GM23338 (cell line): ENCODE results near the gene TICRR. TPM values are rescaled to one million over a fixed set of nuclear protein-coding genes. Genes with fewer than 3 reads are reported as not detected.

Source experiments
- ATAC-seq: fragments of 200-7000 bp; cut with Tn5 transposase; 3 replicates; pipeline ENCODE4 v1.9.1; 2020
- DNase-seq: peaks from one replicate; pipeline ENCODE4 v3.0.0-alpha.2; 2015; ENCODE audit warnings: low spot score
- H2AFZ ChIP-seq: fragments of 200-600 bp; sonication (generic); 2 replicates; pipeline ENCODE4 v1.8.0; 2016; ENCODE audit warnings: antibody characterized with exemption, mild to moderate bottlenecking, moderate library complexity
- H3F3A ChIP-seq: fragments of 200-600 bp; sonication (generic); replicated peaks from 2 replicates; pipeline ENCODE4 v1.8.0; 2017; ENCODE audit warnings: antibody characterized with exemption, mixed run types, low read depth
- H3K27ac ChIP-seq: fragments of 200-600 bp; sonication (generic); 2 replicates; pipeline ENCODE4 v1.6.1; 2016; ENCODE audit warnings: low read depth
- H3K27me3 ChIP-seq: fragments of 200-600 bp; sonication (generic); 2 replicates; pipeline ENCODE4 v1.8.0; 2016; ENCODE audit warnings: mild to moderate bottlenecking, mixed run types, moderate library complexity; ENCODE audit not compliant: insufficient read depth
- H3K36me3 ChIP-seq: fragments of 200-600 bp; sonication (generic); 2 replicates; pipeline ENCODE4 v1.8.0; 2016; ENCODE audit warnings: mild to moderate bottlenecking; ENCODE audit not compliant: insufficient read depth
- H3K4me1 ChIP-seq: fragments of 200-600 bp; sonication (generic); 2 replicates; pipeline ENCODE4 v1.8.0; 2016; ENCODE audit warnings: mild to moderate bottlenecking, moderate library complexity; ENCODE audit not compliant: insufficient read depth
- H3K4me2 ChIP-seq: fragments of 200-600 bp; sonication (generic); 2 replicates; pipeline ENCODE4 v1.7.1; 2017; ENCODE audit warnings: mixed run types
- H3K4me3 ChIP-seq: fragments of 200-600 bp; sonication (generic); 2 replicates; pipeline ENCODE4 v1.6.1; 2016; ENCODE audit warnings: mixed run types
- H3K79me2 ChIP-seq: fragments of 200-600 bp; sonication (generic); replicated peaks from 2 replicates; pipeline ENCODE4 v1.8.0; 2017; ENCODE audit warnings: mild to moderate bottlenecking; ENCODE audit not compliant: insufficient read depth
- H3K9me2 ChIP-seq: fragments of 200-600 bp; sonication (generic); 2 replicates; pipeline ENCODE4 v1.8.0; 2017; ENCODE audit not compliant: insufficient read depth
- H4K20me1 ChIP-seq: fragments of 200-600 bp; sonication (generic); replicated peaks from 2 replicates; pipeline ENCODE4 v1.8.0; 2017; ENCODE audit warnings: mild to moderate bottlenecking; ENCODE audit not compliant: insufficient read depth
- H3K27ac Mint-ChIP-seq: 2 replicates; pipeline ENCODE4 v1.8.0; 2020; ENCODE audit warnings: inconsistent platforms, mild to moderate bottlenecking, moderate library complexity, mixed read lengths
- H3K27me3 Mint-ChIP-seq: 3 replicates; pipeline ENCODE4 v1.8.0; 2022; ENCODE audit warnings: low read depth, mild to moderate bottlenecking, moderate library complexity, mixed read lengths, inconsistent platforms; ENCODE audit not compliant: insufficient read depth, poor library complexity
- H3K36me3 Mint-ChIP-seq: 3 replicates; pipeline ENCODE4 v1.8.0; 2021; ENCODE audit warnings: low read depth, mild to moderate bottlenecking, inconsistent platforms, moderate library complexity, mixed read lengths
- H3K4me1 Mint-ChIP-seq: 3 replicates; pipeline ENCODE4 v1.8.0; 2020; ENCODE audit warnings: mild to moderate bottlenecking, inconsistent platforms, mixed read lengths
- H3K4me3 Mint-ChIP-seq: 3 replicates; pipeline ENCODE4 v1.8.0; 2021; ENCODE audit warnings: moderate library complexity, mild to moderate bottlenecking, inconsistent platforms, mixed read lengths
- H3K9me3 Mint-ChIP-seq: 3 replicates; pipeline ENCODE4 v1.8.0; 2020; ENCODE audit warnings: moderate library complexity, mild to moderate bottlenecking, inconsistent platforms, mixed read lengths
- CREB1 ChIP-seq: fragments of 250-450 bp; sonication (Bioruptor Pico); IDR thresholded peaks from 2 replicates; pipeline ENCODE4 v1.5.0; 2020; ENCODE audit warnings: low read depth, mild to moderate bottlenecking, moderate library complexity
- EZH2 ChIP-seq: fragments of 200-600 bp; sonication (generic); IDR thresholded peaks from one replicate; pipeline ENCODE4 v1.8.0; 2017; ENCODE audit warnings: antibody characterized with exemption, mild to moderate bottlenecking, low read depth; ENCODE audit not compliant: unreplicated experiment
- EZH2phosphoT487 ChIP-seq: fragments of 200-600 bp; sonication (generic); IDR thresholded peaks from one replicate; pipeline ENCODE4 v1.8.1; 2018; ENCODE audit warnings: antibody characterized with exemption; ENCODE audit not compliant: unreplicated experiment
- JUNB ChIP-seq: IDR thresholded peaks from one replicate; pipeline ENCODE4 v1.6.1; 2016; ENCODE audit warnings: antibody characterized with exemption; ENCODE audit not compliant: unreplicated experiment
- REST ChIP-seq: IDR thresholded peaks from one replicate; pipeline ENCODE4 v1.6.1; 2018; ENCODE audit warnings: antibody characterized with exemption; ENCODE audit not compliant: unreplicated experiment
- STAT1 ChIP-seq: IDR thresholded peaks from one replicate; pipeline ENCODE4 v1.6.1; 2016; ENCODE audit warnings: antibody characterized with exemption; ENCODE audit not compliant: unreplicated experiment
- polyA plus RNA-seq: library from polyadenylated mRNA; unstranded; fragments of >200 nt; fragmentation: Nextera tagmentation; extraction: Ambion mirVana; gene quantifications from 2 replicates; pipeline ENCODE4 v1.2.1, GENCODE V29; 2016
- total RNA-seq: library from RNA; depleted of rRNA; stranded (reverse); fragments of >200 nt; shearing (Covaris generic); gene quantifications from 2 replicates; pipeline ENCODE4 v1.2.3, GENCODE V29; 2014
- TF ChIP-seq, protein P1 (sequence below), 2 experiments: fragments of 200-600 bp in 1 of 2; sonication (generic) in 1 of 2; conservative IDR thresholded peaks; 2 replicates each; pipeline versions ENCODE4 v1.5.1 to v1.6.1; 2016 to 2017; ENCODE audit warnings: antibody characterized with exemption in 2 of 2, low read depth in 2 of 2, mild to moderate bottlenecking in 2 of 2, moderate library complexity in 1 of 2
- TF ChIP-seq, protein P2 (sequence below): fragments of 250-450 bp; sonication (Bioruptor Pico); IDR thresholded peaks from 2 replicates; pipeline ENCODE4 v1.5.0; 2020; ENCODE audit warnings: mild to moderate bottlenecking, moderate library complexity

TICRR gene
- total and polyA plus RNA-seq, 2 experiments from 2014 or later: 11.2 to 42.3 TPM

- Histone ChIP-seq H3K4me1 (peaks cover 5% of the 10 kb centered on the region; the same call in 1 of the 2 replicates), H3K27ac (no peak overlapping the region), H4K20me1 (peaks cover 2% of the 10 kb centered on the region; the same call in 1 of the 2 replicates), H3K4me3 (no peak overlapping the region), H2AFZ (no peak overlapping the region), H3K4me2 (no peak overlapping the region), H3F3A (no peaks in the 10 kb centered on the region), H3K79me2 (peaks cover 16% of the 10 kb centered on the region), H3K27me3 (0 out of 2 replicates have a peak, but pooled peaks cover 2% of the 10 kb centered on the region), H3K9me2 (peaks cover 1% of the 10 kb centered on the region; the same call in 1 of the 2 replicates), H3K36me3 (no peaks in the 10 kb centered on the region)
- H3K4me3 Mint-ChIP-seq: no peak overlapping the region
- peaks cover 10% of the 10 kb centered on the region for H3K4me1 Mint-ChIP-seq
- H3K36me3 Mint-ChIP-seq: peaks cover 19% of the 10 kb centered on the region
- DNase-seq (no peak), ATAC-seq (no peak)
- no peak overlapping the region for H3K27ac Mint-ChIP-seq
- TF ChIP-seq, protein P1, sequence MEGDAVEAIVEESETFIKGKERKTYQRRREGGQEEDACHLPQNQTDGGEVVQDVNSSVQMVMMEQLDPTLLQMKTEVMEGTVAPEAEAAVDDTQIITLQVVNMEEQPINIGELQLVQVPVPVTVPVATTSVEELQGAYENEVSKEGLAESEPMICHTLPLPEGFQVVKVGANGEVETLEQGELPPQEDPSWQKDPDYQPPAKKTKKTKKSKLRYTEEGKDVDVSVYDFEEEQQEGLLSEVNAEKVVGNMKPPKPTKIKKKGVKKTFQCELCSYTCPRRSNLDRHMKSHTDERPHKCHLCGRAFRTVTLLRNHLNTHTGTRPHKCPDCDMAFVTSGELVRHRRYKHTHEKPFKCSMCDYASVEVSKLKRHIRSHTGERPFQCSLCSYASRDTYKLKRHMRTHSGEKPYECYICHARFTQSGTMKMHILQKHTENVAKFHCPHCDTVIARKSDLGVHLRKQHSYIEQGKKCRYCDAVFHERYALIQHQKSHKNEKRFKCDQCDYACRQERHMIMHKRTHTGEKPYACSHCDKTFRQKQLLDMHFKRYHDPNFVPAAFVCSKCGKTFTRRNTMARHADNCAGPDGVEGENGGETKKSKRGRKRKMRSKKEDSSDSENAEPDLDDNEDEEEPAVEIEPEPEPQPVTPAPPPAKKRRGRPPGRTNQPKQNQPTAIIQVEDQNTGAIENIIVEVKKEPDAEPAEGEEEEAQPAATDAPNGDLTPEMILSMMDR (conservative IDR thresholded peaks at IDR 0.05; ENCODE audit: low read depth in 2 of 2): peak in 1 of 2 experiments; percentile 29; a peak in 2 of 4 replicates
- no peak for TF ChIP-seq EZH2
- no peaks in the 10 kb centered on the region for H3K9me3 Mint-ChIP-seq
- peaks cover 6% of the 10 kb centered on the region for H3K27me3 Mint-ChIP-seq
Measured at GRCh38 chr15:89652666-89653065, 77.4 kb downstream of the TICRR start.

GRCh38 chr15:89653578-89653977, 78.3 kb downstream of the TICRR start:
- H3K27me3 Mint-ChIP-seq: peaks cover 5% of the 10 kb centered on the region
- Histone ChIP-seq H3K4me1 (peaks cover 5% of the 10 kb centered on the region; the same call in 1 of the 2 replicates), H4K20me1 (no peaks in the 10 kb centered on the region; the same call in 1 of the 2 replicates), H3K27ac (no peak overlapping the region), H3K36me3 (no peaks in the 10 kb centered on the region), H3K9me2 (no peaks in the 10 kb centered on the region), H3K27me3 (no peaks in the 10 kb centered on the region), H2AFZ (no peak overlapping the region), H3F3A (no peaks in the 10 kb centered on the region), H3K4me3 (no peak overlapping the region), H3K4me2 (no peak overlapping the region), H3K79me2 (peaks cover 16% of the 10 kb centered on the region)
- no peaks in the 10 kb centered on the region for H3K9me3 Mint-ChIP-seq
- DNase-seq: no peak
- H3K4me1 Mint-ChIP-seq: peaks cover 10% of the 10 kb centered on the region
- H3K27ac Mint-ChIP-seq: no peak overlapping the region
- ATAC-seq: no peak
- no peak overlapping the region for H3K4me3 Mint-ChIP-seq
- H3K36me3 Mint-ChIP-seq: peaks cover 17% of the 10 kb centered on the region
- TF ChIP-seq JUNB (no peak), CREB1 (no peak), STAT1 (no peak), REST (no peak), EZH2phosphoT487 (no peak)
- TF ChIP-seq, protein P2, sequence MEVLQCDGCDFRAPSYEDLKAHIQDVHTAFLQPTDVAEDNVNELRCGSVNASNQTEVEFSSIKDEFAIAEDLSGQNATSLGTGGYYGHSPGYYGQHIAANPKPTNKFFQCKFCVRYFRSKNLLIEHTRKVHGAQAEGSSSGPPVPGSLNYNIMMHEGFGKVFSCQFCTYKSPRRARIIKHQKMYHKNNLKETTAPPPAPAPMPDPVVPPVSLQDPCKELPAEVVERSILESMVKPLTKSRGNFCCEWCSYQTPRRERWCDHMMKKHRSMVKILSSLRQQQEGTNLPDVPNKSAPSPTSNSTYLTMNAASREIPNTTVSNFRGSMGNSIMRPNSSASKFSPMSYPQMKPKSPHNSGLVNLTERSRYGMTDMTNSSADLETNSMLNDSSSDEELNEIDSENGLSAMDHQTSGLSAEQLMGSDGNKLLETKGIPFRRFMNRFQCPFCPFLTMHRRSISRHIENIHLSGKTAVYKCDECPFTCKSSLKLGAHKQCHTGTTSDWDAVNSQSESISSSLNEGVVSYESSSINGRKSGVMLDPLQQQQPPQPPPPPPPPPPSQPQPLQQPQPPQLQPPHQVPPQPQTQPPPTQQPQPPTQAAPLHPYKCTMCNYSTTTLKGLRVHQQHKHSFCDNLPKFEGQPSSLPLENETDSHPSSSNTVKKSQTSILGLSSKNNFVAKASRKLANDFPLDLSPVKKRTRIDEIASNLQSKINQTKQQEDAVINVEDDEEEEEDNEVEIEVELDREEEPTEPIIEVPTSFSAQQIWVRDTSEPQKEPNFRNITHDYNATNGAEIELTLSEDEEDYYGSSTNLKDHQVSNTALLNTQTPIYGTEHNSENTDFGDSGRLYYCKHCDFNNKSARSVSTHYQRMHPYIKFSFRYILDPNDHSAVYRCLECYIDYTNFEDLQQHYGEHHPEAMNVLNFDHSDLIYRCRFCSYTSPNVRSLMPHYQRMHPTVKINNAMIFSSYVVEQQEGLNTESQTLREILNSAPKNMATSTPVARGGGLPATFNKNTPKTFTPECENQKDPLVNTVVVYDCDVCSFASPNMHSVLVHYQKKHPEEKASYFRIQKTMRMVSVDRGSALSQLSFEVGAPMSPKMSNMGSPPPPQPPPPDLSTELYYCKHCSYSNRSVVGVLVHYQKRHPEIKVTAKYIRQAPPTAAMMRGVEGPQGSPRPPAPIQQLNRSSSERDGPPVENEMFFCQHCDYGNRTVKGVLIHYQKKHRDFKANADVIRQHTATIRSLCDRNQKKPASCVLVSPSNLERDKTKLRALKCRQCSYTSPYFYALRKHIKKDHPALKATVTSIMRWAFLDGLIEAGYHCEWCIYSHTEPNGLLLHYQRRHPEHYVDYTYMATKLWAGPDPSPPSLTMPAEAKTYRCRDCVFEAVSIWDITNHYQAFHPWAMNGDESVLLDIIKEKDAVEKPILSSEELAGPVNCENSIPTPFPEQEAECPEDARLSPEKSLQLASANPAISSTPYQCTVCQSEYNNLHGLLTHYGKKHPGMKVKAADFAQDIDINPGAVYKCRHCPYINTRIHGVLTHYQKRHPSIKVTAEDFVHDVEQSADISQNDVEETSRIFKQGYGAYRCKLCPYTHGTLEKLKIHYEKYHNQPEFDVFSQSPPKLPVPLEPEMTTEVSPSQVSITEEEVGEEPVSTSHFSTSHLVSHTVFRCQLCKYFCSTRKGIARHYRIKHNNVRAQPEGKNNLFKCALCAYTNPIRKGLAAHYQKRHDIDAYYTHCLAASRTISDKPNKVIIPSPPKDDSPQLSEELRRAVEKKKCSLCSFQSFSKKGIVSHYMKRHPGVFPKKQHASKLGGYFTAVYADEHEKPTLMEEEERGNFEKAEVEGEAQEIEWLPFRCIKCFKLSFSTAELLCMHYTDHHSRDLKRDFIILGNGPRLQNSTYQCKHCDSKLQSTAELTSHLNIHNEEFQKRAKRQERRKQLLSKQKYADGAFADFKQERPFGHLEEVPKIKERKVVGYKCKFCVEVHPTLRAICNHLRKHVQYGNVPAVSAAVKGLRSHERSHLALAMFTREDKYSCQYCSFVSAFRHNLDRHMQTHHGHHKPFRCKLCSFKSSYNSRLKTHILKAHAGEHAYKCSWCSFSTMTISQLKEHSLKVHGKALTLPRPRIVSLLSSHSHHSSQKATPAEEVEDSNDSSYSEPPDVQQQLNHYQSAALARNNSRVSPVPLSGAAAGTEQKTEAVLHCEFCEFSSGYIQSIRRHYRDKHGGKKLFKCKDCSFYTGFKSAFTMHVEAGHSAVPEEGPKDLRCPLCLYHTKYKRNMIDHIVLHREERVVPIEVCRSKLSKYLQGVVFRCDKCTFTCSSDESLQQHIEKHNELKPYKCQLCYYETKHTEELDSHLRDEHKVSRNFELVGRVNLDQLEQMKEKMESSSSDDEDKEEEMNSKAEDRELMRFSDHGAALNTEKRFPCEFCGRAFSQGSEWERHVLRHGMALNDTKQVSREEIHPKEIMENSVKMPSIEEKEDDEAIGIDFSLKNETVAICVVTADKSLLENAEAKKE (CRISPR knock-in tag): no peak
